IMR-90 (cell line): Measurements from ENCODE around the gene MRPS26. TPM values are rescaled to one million over a fixed set of nuclear protein-coding genes. Genes with fewer than 3 reads are reported as not detected.

Experiments used
- ATAC-seq: fragments of 200-7000 bp; cut with Tn5 transposase; 2 replicates; pipeline ENCODE4 v1.9.1; 2020; ENCODE audit warnings: low read depth, mild to moderate bottlenecking, moderate library complexity
- BruUV-seq: library from RNA; stranded (reverse); fragments of 400-500 nt; replicated peaks from 2 replicates; lab custom pipeline; 2021; lab: Mats Ljungman, UMichigan
- CTCF ChIA-PET: fragments of 300-600 bp; formaldehyde crosslinking; extraction: SDS; loops from one replicate; lab custom pipeline; 2021; ENCODE audit warnings: antibody characterized with exemption; lab: Yijun Ruan, JAX
- POLR2A ChIA-PET: fragments of 300-600 bp; sonication (Branson Sonifier 250); formaldehyde crosslinking; loops from one replicate; lab custom pipeline; 2022; ENCODE audit warnings: antibody characterized with exemption; ENCODE audit not compliant: unreplicated experiment; lab: Charles Lee
- DNase-seq: peaks from one replicate; pipeline ENCODE4 v3.0.0; 2013
- H2AFZ ChIP-seq: replicated peaks from 2 replicates; pipeline ENCODE3; 2013; ENCODE audit warnings: low read length, mild to moderate bottlenecking; ENCODE audit not compliant: poor library complexity
- H2AK5ac ChIP-seq: 2 replicates; pipeline ENCODE4 v1.6.1; 2013; ENCODE audit warnings: low read depth, low read length, inconsistent platforms
- H2AK9ac ChIP-seq: replicated peaks from 2 replicates; pipeline ENCODE3; 2013; ENCODE audit warnings: mild to moderate bottlenecking, low read depth, low read length, moderate library complexity; ENCODE audit not compliant: poor library complexity
- H2BK120ac ChIP-seq: 2 replicates; pipeline ENCODE4 v1.6.1; 2013; ENCODE audit warnings: low read depth, low read length, inconsistent platforms
- H2BK15ac ChIP-seq: 3 replicates; pipeline ENCODE4 v1.6.1; 2013; ENCODE audit warnings: low read depth, low read length, inconsistent platforms
- H2BK20ac ChIP-seq: 2 replicates; pipeline ENCODE4 v1.6.1; 2013; ENCODE audit warnings: low read depth, mild to moderate bottlenecking, inconsistent platforms, low read length, moderate library complexity
- H2BK5ac ChIP-seq: 2 replicates; pipeline ENCODE4 v1.6.1; 2013; ENCODE audit warnings: mild to moderate bottlenecking, low read depth, low read length, inconsistent platforms; ENCODE audit not compliant: poor library complexity, severe bottlenecking
- H3K14ac ChIP-seq: replicated peaks from 2 replicates; pipeline ENCODE4 v1.6.1; 2013; ENCODE audit warnings: low read depth, low read length, inconsistent platforms
- H3K18ac ChIP-seq: 2 replicates; pipeline ENCODE4 v1.6.1; 2013; ENCODE audit warnings: low read depth, low read length, control low read depth
- H3K23ac ChIP-seq: 2 replicates; pipeline ENCODE4 v1.6.1; 2013; ENCODE audit warnings: low read depth, low read length, inconsistent platforms
- H3K27ac ChIP-seq: 2 replicates; pipeline ENCODE4 v1.5.1; 2013; ENCODE audit warnings: mild to moderate bottlenecking, control low read depth, low read length; ENCODE audit not compliant: insufficient read depth
- H3K27me3 ChIP-seq: 2 replicates; pipeline ENCODE4 v1.6.1; 2013; ENCODE audit warnings: low read length; ENCODE audit not compliant: control insufficient read depth, insufficient read depth
- H3K36me3 ChIP-seq: 2 replicates; pipeline ENCODE4 v1.6.1; 2013; ENCODE audit warnings: low read length, mixed read lengths; ENCODE audit not compliant: control insufficient read depth, insufficient read depth
- H3K4ac ChIP-seq: 2 replicates; pipeline ENCODE4 v1.6.1; 2013; ENCODE audit warnings: low read depth, low read length, inconsistent platforms
- H3K4me1 ChIP-seq: 2 replicates; pipeline ENCODE4 v1.6.1; 2013; ENCODE audit warnings: low read length, mixed read lengths; ENCODE audit not compliant: control insufficient read depth, insufficient read depth
- H3K4me2 ChIP-seq: 2 replicates; pipeline ENCODE4 v1.6.1; 2013; ENCODE audit warnings: low read depth, mild to moderate bottlenecking, control low read depth, low read length, moderate library complexity
- H3K4me3 ChIP-seq: 2 replicates; pipeline ENCODE4 v1.5.1; 2013; ENCODE audit warnings: low read depth, mild to moderate bottlenecking, control low read depth, low read length, moderate library complexity; ENCODE audit not compliant: insufficient read depth
- H3K56ac ChIP-seq: 2 replicates; pipeline ENCODE4 v1.6.1; 2013; ENCODE audit warnings: low read length, inconsistent platforms; ENCODE audit not compliant: insufficient read depth; ENCODE audit errors: extremely low read depth
- H3K79me1 ChIP-seq, 2 experiments: 2 replicates each; pipeline ENCODE4 v1.6.1; 2013; ENCODE audit warnings: low read length in 2 of 2, inconsistent platforms in 1 of 2, low read depth in 1 of 2
- H3K9ac ChIP-seq: 2 replicates; pipeline ENCODE4 v1.6.1; 2013; ENCODE audit warnings: low read depth, low read length, control low read depth
- H3K9me1 ChIP-seq: 2 replicates; pipeline ENCODE4 v1.6.1; 2013; ENCODE audit warnings: low read length, inconsistent platforms; ENCODE audit not compliant: insufficient read depth
- H3K9me3 ChIP-seq: 2 replicates; pipeline ENCODE4 v1.6.1; 2013; ENCODE audit warnings: low read length; ENCODE audit not compliant: control insufficient read depth, insufficient read depth
- H4K20me1 ChIP-seq: 2 replicates; pipeline ENCODE4 v1.6.1; 2013; ENCODE audit warnings: low read length, inconsistent platforms; ENCODE audit not compliant: insufficient read depth
- H4K5ac ChIP-seq: 2 replicates; pipeline ENCODE4 v1.6.1; 2013; ENCODE audit warnings: mild to moderate bottlenecking, low read depth, low read length, control low read depth
- H4K8ac ChIP-seq, 2 experiments: 2 replicates each; pipeline ENCODE4 v1.6.1; 2013; ENCODE audit warnings: low read depth in 2 of 2, low read length in 2 of 2, control low read depth in 1 of 2, inconsistent platforms in 1 of 2
- H4K91ac ChIP-seq: 2 replicates; pipeline ENCODE4 v1.6.1; 2013; ENCODE audit warnings: low read depth, low read length, inconsistent platforms; ENCODE audit not compliant: insufficient read depth
- CEBPB ChIP-seq: IDR thresholded peaks from 2 replicates; pipeline ENCODE4 v1.6.1; 2012; ENCODE audit warnings: low read depth, low read length, improper control_type of control experiment
- CHD1 ChIP-seq: IDR thresholded peaks from 2 replicates; pipeline ENCODE4 v1.6.1; 2012; ENCODE audit warnings: low read depth, low read length, improper control_type of control experiment
- MAFK ChIP-seq: IDR thresholded peaks from 2 replicates; pipeline ENCODE4 v1.6.1; 2012; ENCODE audit warnings: low read depth, low read length, improper control_type of control experiment
- MXI1 ChIP-seq: IDR thresholded peaks from 2 replicates; pipeline ENCODE4 v1.6.1; 2012; ENCODE audit warnings: low read depth, mild to moderate bottlenecking, low read length, moderate library complexity, borderline replicate concordance
- RAD21 ChIP-seq: IDR thresholded peaks from 2 replicates; pipeline ENCODE4 v1.6.1; 2012; ENCODE audit warnings: low read length, improper control_type of control experiment
- RCOR1 ChIP-seq: IDR thresholded peaks from 2 replicates; pipeline ENCODE4 v1.6.1; 2012; ENCODE audit warnings: mild to moderate bottlenecking, low read length, improper control_type of control experiment; ENCODE audit not compliant: insufficient replicate concordance
- RFX5 ChIP-seq: IDR thresholded peaks from 2 replicates; pipeline ENCODE4 v1.8.0; 2012; ENCODE audit warnings: low read depth, mild to moderate bottlenecking, low read length, moderate library complexity
- dilution Hi-C: fragments of 300-500 bp; cut with HindIII; formaldehyde crosslinking; loops from one replicate; pipeline ENCODE4 v1.14.3; 2018; ENCODE audit warnings: low sequenced_read_pairs; ENCODE audit not compliant: unreplicated experiment
- in situ Hi-C: fragments of 300-500 bp; cut with MboI; formaldehyde crosslinking; loops from 3 replicates; pipeline ENCODE4 v1.14.3; 2019; ENCODE audit warnings: low sequenced_read_pairs, inconsistent platforms, mixed read lengths
- intact Hi-C: fragments of 100-400 bp; cut with micrococcal nuclease; formaldehyde crosslinking; loops from 2 replicates; pipeline ENCODE4 v1.10.0; 2022
- polyA plus RNA-seq, 3 experiments: library from polyadenylated mRNA; depleted of rRNA; stranded (reverse); fragments of >200 nt; gene quantifications; 2 replicates each; pipeline ENCODE4 v1.2.3, GENCODE V29; 2012; ENCODE audit warnings: low replicate concordance in 1 of 3
- total RNA-seq: library from RNA; depleted of rRNA; stranded (reverse); fragments of >200 nt; gene quantifications from 2 replicates; pipeline ENCODE4 v1.2.3, GENCODE V29; 2012
- TF ChIP-seq, protein P1 (sequence below): fragments of 150-350 bp; IDR thresholded peaks from 2 replicates; pipeline ENCODE4 v1.6.1; 2017; ENCODE audit warnings: mild to moderate bottlenecking, antibody characterized with exemption, low read length, low read depth

MRPS26 gene
- total and polyA plus RNA-seq, 2 of the 4 experiments (the other 2 are of a cell fraction) = 22.2 to 38.6 TPM

DNA sequence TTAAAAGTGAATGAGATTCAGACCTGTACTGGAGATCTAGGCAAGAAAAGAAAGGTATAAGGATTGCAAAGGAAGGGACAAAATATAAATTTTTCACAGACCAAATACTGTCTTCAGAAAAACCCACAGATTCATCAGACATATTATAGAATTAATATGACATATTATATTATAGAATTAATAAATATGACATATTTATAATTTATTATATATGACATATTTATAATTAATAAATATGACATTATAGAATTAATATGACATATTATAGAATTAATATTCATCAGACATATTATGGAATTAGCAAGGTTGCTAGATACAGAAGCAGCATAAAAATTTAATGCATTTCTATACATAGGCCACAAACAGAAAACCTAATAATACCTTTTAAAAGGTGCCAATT lies 47.1 kb upstream of the MRPS26 start:
- TF ChIP-seq MAFK = no peak
- no peak for TF ChIP-seq CEBPB
- no peak for TF ChIP-seq RAD21
- no peak for TF ChIP-seq RCOR1
- TF ChIP-seq CHD1 = no peak
- TF ChIP-seq, protein P1, sequence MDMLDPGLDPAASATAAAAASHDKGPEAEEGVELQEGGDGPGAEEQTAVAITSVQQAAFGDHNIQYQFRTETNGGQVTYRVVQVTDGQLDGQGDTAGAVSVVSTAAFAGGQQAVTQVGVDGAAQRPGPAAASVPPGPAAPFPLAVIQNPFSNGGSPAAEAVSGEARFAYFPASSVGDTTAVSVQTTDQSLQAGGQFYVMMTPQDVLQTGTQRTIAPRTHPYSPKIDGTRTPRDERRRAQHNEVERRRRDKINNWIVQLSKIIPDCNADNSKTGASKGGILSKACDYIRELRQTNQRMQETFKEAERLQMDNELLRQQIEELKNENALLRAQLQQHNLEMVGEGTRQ = no peak
- TF ChIP-seq RFX5 = no peak
- no peak for TF ChIP-seq MXI1
- Histone ChIP-seq H3K9me3 (no peaks in the 10 kb centered on the region), H3K4ac (no peak overlapping the region), H2BK20ac (no peak overlapping the region), H3K27ac (no peak overlapping the region), H3K36me3 (peaks cover 11% of the 10 kb centered on the region), H3K23ac (no peak overlapping the region), H3K9me1 (peaks cover under 1% of the 10 kb centered on the region; the same call in 1 of the 2 replicates), H4K8ac (no peak overlapping the region), H2AK9ac (no peak overlapping the region), H2BK5ac (no peak overlapping the region), H4K20me1 (no peaks in the 10 kb centered on the region), H3K79me1 (no peaks in the 10 kb centered on the region), H3K27me3 (no peaks in the 10 kb centered on the region), H4K5ac (no peak overlapping the region), H2AFZ (no peak overlapping the region), H2BK120ac (no peak overlapping the region), H3K18ac (no peak overlapping the region), H3K4me2 (no peak overlapping the region), H2AK5ac (no peak overlapping the region), H4K91ac (no peak overlapping the region), H3K14ac (no peak overlapping the region), H3K4me1 (no peaks in the 10 kb centered on the region), H3K4me3 (no peak overlapping the region), H2BK15ac (no peak overlapping the region), H3K9ac (no peak overlapping the region), H3K56ac (no peak overlapping the region)
- in situ Hi-C loops = loop anchor here (10.0 kb wide), 2 partner anchors 124 to 244 kb away; partner anchors contain the start of gene PTPRA
- POLR2A ChIA-PET = no interaction called here
- CTCF ChIA-PET = no interaction called here
- dilution Hi-C loops = no loop called here
- intact Hi-C loops = no loop called here
- ATAC-seq (no peak), DNase-seq (no peak)
- BruUV-seq = no TSS peak
